Vagina (tissue), 2 donors: ENCODE results near the gene EIPR1. TPM values are rescaled to one million over a fixed set of nuclear protein-coding genes. Genes with fewer than 3 reads are reported as not detected.

Source experiments
- DNase-seq, 2 donors: peaks; one replicate each; pipeline ENCODE4 v3.0.0-alpha.2; 2017; ENCODE audit errors: extremely low spot score in 2 of 2
- H3K27ac ChIP-seq: fragments of 200-600 bp; sonication (generic); one replicate; pipeline ENCODE4 v1.5.1; 2019
- H3K27me3 ChIP-seq: fragments of 200-600 bp; sonication (generic); one replicate; pipeline ENCODE4 v1.5.1; 2019
- H3K36me3 ChIP-seq, 2 donors: fragments of 200-600 bp; sonication (generic); one replicate each; pipeline ENCODE4 v1.5.1; 2017 to 2019
- H3K4me1 ChIP-seq: fragments of 200-600 bp; sonication (generic); one replicate; pipeline ENCODE4 v1.5.1; 2019
- H3K4me3 ChIP-seq, 2 donors: fragments of 200-600 bp; sonication (generic); 1 replicate in 1 of 2; 2 replicates in 1 of 2; pipeline ENCODE4 v1.5.1; 2016 to 2019
- H3K9me3 ChIP-seq: fragments of 200-600 bp; sonication (generic); one replicate; pipeline ENCODE4 v1.5.1; 2019
- CTCF ChIP-seq, 3 experiments: fragments of 450-650 bp in 2 of 3; fragments of 200-600 bp in 1 of 3; sonication (generic) in 1 of 3; IDR thresholded peaks; one replicate each; pipeline ENCODE4 v1.5.1; 2017 to 2019; ENCODE audit warnings: antibody characterized with exemption in 3 of 3, mild to moderate bottlenecking in 2 of 3, moderate library complexity in 2 of 3
- POLR2A ChIP-seq, 2 donors: fragments of 450-650 bp; IDR thresholded peaks; one replicate each; pipeline ENCODE4 v1.6.1; 2017; ENCODE audit warnings: antibody characterized with exemption in 2 of 2, mild to moderate bottlenecking in 2 of 2, moderate library complexity in 2 of 2
- POLR2AphosphoS5 ChIP-seq, 2 donors: sonication (generic); formaldehyde crosslinking; IDR thresholded peaks; one replicate each; pipeline ENCODE4 v1.9.0; 2017; ENCODE audit warnings: antibody characterized with exemption in 2 of 2, mild to moderate bottlenecking in 2 of 2, low read depth in 1 of 2; ENCODE audit not compliant: insufficient read depth in 1 of 2
- intact Hi-C: fragments of 100-400 bp; cut with DNase I; formaldehyde crosslinking; loops from one replicate; pipeline ENCODE4 v1.15.1; 2023
- total RNA-seq: library from RNA; depleted of rRNA; stranded (reverse); fragments of >200 nt; gene quantifications from one replicate; pipeline ENCODE4 v1.2.3, GENCODE V29; 2016

Gene EIPR1
- total RNA-seq, 1 donor from 2014 or later, result 39.8 TPM

- Histone ChIP-seq H3K9me3 (no peaks in the 10 kb centered on the region), H3K36me3 (no peaks in the 10 kb centered on the region), H3K27me3 (no peaks in the 10 kb centered on the region), H3K27ac (no peak overlapping the region), H3K4me1 (no peaks in the 10 kb centered on the region), H3K4me3 (no peak overlapping the region)
- intact Hi-C loops, result no loop called here
- no peak for DNase-seq
- TF ChIP-seq CTCF (IDR thresholded peaks at IDR 0.05), result no peak
- TF ChIP-seq POLR2A (IDR thresholded peaks at IDR 0.05), result no peak
- no peak for TF ChIP-seq POLR2AphosphoS5 (IDR thresholded peaks at IDR 0.05; ENCODE audit: insufficient read depth in 1 of 2, low read depth in 1 of 2)
These were observed 197.3 kb downstream of the EIPR1 start for GRCh38 chr2:3180082-3180908.

GRCh38 chr2:3179626-3180025 is 198.0 kb downstream of the EIPR1 start:
- Histone ChIP-seq H3K4me1 (no peaks in the 10 kb centered on the region), H3K4me3 (no peak overlapping the region), H3K9me3 (no peaks in the 10 kb centered on the region), H3K27me3 (no peaks in the 10 kb centered on the region), H3K36me3 (no peaks in the 10 kb centered on the region), H3K27ac (no peak overlapping the region)
- intact Hi-C loops, result no loop called here
- TF ChIP-seq CTCF (IDR thresholded peaks at IDR 0.05), result no peak
- TF ChIP-seq POLR2AphosphoS5 (IDR thresholded peaks at IDR 0.05; ENCODE audit: insufficient read depth in 1 of 2, low read depth in 1 of 2), result no peak
- TF ChIP-seq POLR2A (IDR thresholded peaks at IDR 0.05), result no peak
- no peak for DNase-seq

- intact Hi-C loops, result no loop called here
- H3K4me3 ChIP-seq, result no peak overlapping the region
- no peaks in the 10 kb centered on the region for H3K9me3 ChIP-seq
- no peak for TF ChIP-seq CTCF (IDR thresholded peaks at IDR 0.05)
- no peak for TF ChIP-seq POLR2A (IDR thresholded peaks at IDR 0.05)
- no peak for TF ChIP-seq POLR2AphosphoS5 (IDR thresholded peaks at IDR 0.05; ENCODE audit: insufficient read depth in 1 of 2, low read depth in 1 of 2)
- no peak overlapping the region for H3K27ac ChIP-seq
- no peaks in the 10 kb centered on the region for H3K4me1 ChIP-seq
- no peaks in the 10 kb centered on the region for H3K36me3 ChIP-seq
- DNase-seq, result no peak
- H3K27me3 ChIP-seq, result no peaks in the 10 kb centered on the region
These were observed 198.4 kb downstream of the EIPR1 start for GRCh38 chr2:3179208-3179607.

GRCh38 chr2:3178578-3179031 is 199.0 kb downstream of the EIPR1 start:
- intact Hi-C loops, result no loop called here
- DNase-seq, result no peak

More at GRCh38 chr2:3178578-3179031, 199.0 kb downstream of the EIPR1 start:
- Histone ChIP-seq H3K4me1 (peaks cover 4% of the 10 kb centered on the region), H3K9me3 (no peaks in the 10 kb centered on the region), H3K4me3 (no peak overlapping the region), H3K27me3 (no peaks in the 10 kb centered on the region), H3K36me3 (no peaks in the 10 kb centered on the region), H3K27ac (no peak overlapping the region)
- TF ChIP-seq POLR2AphosphoS5 (IDR thresholded peaks at IDR 0.05; ENCODE audit: insufficient read depth in 1 of 2, low read depth in 1 of 2) (no peak), POLR2A (IDR thresholded peaks at IDR 0.05) (no peak), CTCF (IDR thresholded peaks at IDR 0.05) (no peak)
